A673 (cell line): ENCODE measurements around the gene ZNF777.

Experiments used
- CTCF ChIP-seq: fragments of 300-800, 200-600 bp; sonication (generic); conservative IDR thresholded peaks from 2 replicates; pipeline ENCODE4 v1.5.1; 2017; ENCODE audit warnings: low read depth, mild to moderate bottlenecking, antibody characterized with exemption, low read length, moderate library complexity, mixed read lengths
- EZH2 ChIP-seq: fragments of 200-600 bp; sonication (generic); IDR thresholded peaks from 2 replicates; pipeline ENCODE4 v1.6.1; 2017; ENCODE audit warnings: borderline replicate concordance, low read depth, mild to moderate bottlenecking, mixed read lengths, antibody characterized with exemption, low read length; ENCODE audit not compliant: poor library complexity, severe bottlenecking

GRCh38 chr7:149468208-149468607 is 7.3 kb upstream of the ZNF777 start:
- TF ChIP-seq CTCF: no peak
- no peak for TF ChIP-seq EZH2
